ENCODE data around the gene ITGB3BP.

DNA sequence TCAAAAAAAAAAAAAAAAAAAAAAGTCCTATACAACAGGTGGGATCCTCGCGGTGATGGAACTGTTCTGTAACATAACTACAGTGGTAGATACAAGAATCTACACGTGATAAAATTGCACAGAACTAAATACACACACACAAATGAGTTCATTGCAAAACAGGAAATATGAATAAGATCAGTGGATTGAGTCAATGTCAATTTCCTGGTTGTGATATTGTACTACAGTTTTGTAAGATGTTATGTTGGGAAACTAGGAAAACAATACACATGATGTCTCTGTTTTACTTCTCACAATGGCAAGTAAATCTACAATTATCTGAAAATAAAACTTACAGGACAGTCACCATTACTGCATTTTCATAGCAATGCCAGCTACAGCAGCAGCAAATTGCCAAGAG, 59.8 kb downstream of the ITGB3BP start:
- TF ChIP-seq, protein P1, sequence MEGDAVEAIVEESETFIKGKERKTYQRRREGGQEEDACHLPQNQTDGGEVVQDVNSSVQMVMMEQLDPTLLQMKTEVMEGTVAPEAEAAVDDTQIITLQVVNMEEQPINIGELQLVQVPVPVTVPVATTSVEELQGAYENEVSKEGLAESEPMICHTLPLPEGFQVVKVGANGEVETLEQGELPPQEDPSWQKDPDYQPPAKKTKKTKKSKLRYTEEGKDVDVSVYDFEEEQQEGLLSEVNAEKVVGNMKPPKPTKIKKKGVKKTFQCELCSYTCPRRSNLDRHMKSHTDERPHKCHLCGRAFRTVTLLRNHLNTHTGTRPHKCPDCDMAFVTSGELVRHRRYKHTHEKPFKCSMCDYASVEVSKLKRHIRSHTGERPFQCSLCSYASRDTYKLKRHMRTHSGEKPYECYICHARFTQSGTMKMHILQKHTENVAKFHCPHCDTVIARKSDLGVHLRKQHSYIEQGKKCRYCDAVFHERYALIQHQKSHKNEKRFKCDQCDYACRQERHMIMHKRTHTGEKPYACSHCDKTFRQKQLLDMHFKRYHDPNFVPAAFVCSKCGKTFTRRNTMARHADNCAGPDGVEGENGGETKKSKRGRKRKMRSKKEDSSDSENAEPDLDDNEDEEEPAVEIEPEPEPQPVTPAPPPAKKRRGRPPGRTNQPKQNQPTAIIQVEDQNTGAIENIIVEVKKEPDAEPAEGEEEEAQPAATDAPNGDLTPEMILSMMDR (conservative IDR thresholded peaks at IDR 0.05 in 1 of 2, IDR thresholded peaks at IDR 0.05 in 1 of 2; ENCODE audit: low read depth in 1 of 2, low read length in 2 of 2) = no peak
- no peak for TF ChIP-seq EZH2 (IDR thresholded peaks at IDR 0.05; ENCODE audit: low read length, missing control alignments)
